Suppressor macrophage (primary cell): ENCODE data around the gene ATG16L2.

Experiments
- DNase-seq, 4 experiments: peaks; one replicate each; pipeline ENCODE4 v3.0.0-alpha.2; 2020 to 2022

ATG16L2 gene

GRCh38 chr11:72826191-72826941 lies 12.2 kb downstream of the ATG16L2 start:
- no peak for DNase-seq

- DNase-seq = no peak
These were observed 12.8 kb downstream of the ATG16L2 start for GRCh38 chr11:72826942-72827480.

- peak in 1 of 4 experiments; percentile 31 for DNase-seq
These were observed 13.4 kb downstream of the ATG16L2 start for GRCh38 chr11:72827656-72828055.

- peak; percentile 67 to 82 (median 76) for DNase-seq
These were observed 13.9 kb downstream of the ATG16L2 start for GRCh38 chr11:72828081-72828567.

- DNase-seq = no peak
These were observed 14.5 kb downstream of the ATG16L2 start for GRCh38 chr11:72828692-72829101.

GRCh38 chr11:72829178-72829577 lies 15.0 kb downstream of the ATG16L2 start:
- no peak for DNase-seq

- DNase-seq = no peak
These were observed 15.8 kb downstream of the ATG16L2 start for GRCh38 chr11:72829884-72830533.

- peak; percentile 74 to 86 (median 82) for DNase-seq
These were observed 17.5 kb downstream of the ATG16L2 start for GRCh38 chr11:72831521-72832300.

- no peak for DNase-seq
These were observed 18.3 kb downstream of the ATG16L2 start for GRCh38 chr11:72832301-72833082.

GRCh38 chr11:72833083-72833733 lies 19.0 kb downstream of the ATG16L2 start:
- DNase-seq = no peak

GRCh38 chr11:72833811-72834493 lies 19.7 kb downstream of the ATG16L2 start:
- no peak for DNase-seq

GRCh38 chr11:72834905-72835304 lies 20.7 kb downstream of the ATG16L2 start:
- DNase-seq = peak; percentile 70 to 86 (median 76)

- DNase-seq = no peak
These were observed 21.9 kb downstream of the ATG16L2 start for GRCh38 chr11:72836111-72836510.

GRCh38 chr11:72838691-72839305 lies 24.6 kb downstream of the ATG16L2 start:
- no peak for DNase-seq

- DNase-seq = no peak
These were observed 26.6 kb downstream of the ATG16L2 start for GRCh38 chr11:72840780-72841179.

GRCh38 chr11:72841397-72841796 lies 27.2 kb downstream of the ATG16L2 start:
- DNase-seq = no peak

GRCh38 chr11:72842126-72842525 lies 27.9 kb downstream of the ATG16L2 start:
- no peak for DNase-seq

GRCh38 chr11:72842653-72843330 lies 28.6 kb downstream of the ATG16L2 start:
- DNase-seq = no peak

- DNase-seq = no peak
These were observed 30.1 kb downstream of the ATG16L2 start for GRCh38 chr11:72844356-72844755.
